ENCODE data around the gene CTRB1. TPM values are rescaled to one million over a fixed set of nuclear protein-coding genes. Genes with fewer than 3 reads are reported as not detected.

The CTRB1 gene
- total and polyA plus RNA-seq, 2 of the 13 experiments (the other 11 are each of a cell fraction or from before 2014, with no cell fraction given): not detected

GRCh38 chr16:75250089-75250808 is 31.5 kb downstream of the CTRB1 start (continued):
- no peak for TF ChIP-seq ZBTB10 (CRISPR knock-in tag; IDR thresholded peaks at IDR 0.05; ENCODE audit: borderline replicate concordance)
- TF ChIP-seq RBM39 (IDR thresholded peaks at IDR 0.05; ENCODE audit: low read depth, low read length, poor library complexity, severe bottlenecking): no peak
- TF ChIP-seq GZF1 (CRISPR knock-in tag; IDR thresholded peaks at IDR 0.05): no peak
- no peak for TF ChIP-seq GABPB1 (CRISPR knock-in tag; IDR thresholded peaks at IDR 0.05)
- TF ChIP-seq DMTF1 (CRISPR knock-in tag; IDR thresholded peaks at IDR 0.05): no peak
- TF ChIP-seq TBX3 (IDR thresholded peaks at IDR 0.05; ENCODE audit: borderline replicate concordance): no peak
- TF ChIP-seq ZNF609 (CRISPR knock-in tag; IDR thresholded peaks at IDR 0.05; ENCODE audit: borderline replicate concordance): no peak; the same call in 1 of the 2 replicates
- no peak for TF ChIP-seq LRRFIP1 (CRISPR knock-in tag; conservative IDR thresholded peaks at IDR 0.05)
- no peak for TF ChIP-seq ZFP36 (IDR thresholded peaks at IDR 0.05; ENCODE audit: borderline replicate concordance, low read depth, low read length, partially characterized antibody)
- TF ChIP-seq RBM22 (optimal IDR thresholded peaks at IDR 0.05; ENCODE audit: low read length): peak; percentile 67
- TF ChIP-seq ZBTB25 (CRISPR knock-in tag; IDR thresholded peaks at IDR 0.05): no peak
- no peak for TF ChIP-seq TCF12 (IDR thresholded peaks at IDR 0.05)
- TF ChIP-seq TCF12 (CRISPR knock-in tag; IDR thresholded peaks at IDR 0.05): no peak
- TF ChIP-seq ZNF234 (CRISPR knock-in tag; conservative IDR thresholded peaks at IDR 0.05): no peak
